Measurements from ENCODE around the gene C1orf115.
"Not testable (repeated sequence)": the region's sequence is repeated elsewhere in the genome, so short reads cannot be mapped to it uniquely, and the experiment has no call there.

DNA sequence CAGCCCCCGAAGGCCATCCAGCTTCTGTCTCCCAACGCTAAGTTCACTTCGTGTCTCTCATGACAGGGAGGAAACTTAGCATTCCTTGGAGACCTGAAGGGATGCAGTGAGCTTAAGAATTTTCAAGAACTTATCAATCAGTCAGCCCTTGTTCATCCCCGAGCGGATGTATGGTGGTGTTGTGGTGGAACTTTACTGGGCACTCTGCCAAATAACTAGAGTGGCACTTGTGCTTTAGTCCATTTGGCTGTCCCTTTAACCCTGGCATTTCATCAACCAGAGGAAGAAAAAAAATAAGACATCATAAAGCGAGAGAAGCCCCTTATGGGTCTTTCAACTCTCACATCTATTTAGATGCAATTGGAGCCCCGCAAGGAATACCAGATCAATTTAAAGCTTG, 31.1 kb downstream of the C1orf115 start:
- not testable (repeated sequence) for TF ChIP-seq NR2C2 (CRISPR knock-in tag; IDR thresholded peaks at IDR 0.05); NR2C2 (tag; IDR thresholded peaks at IDR 0.05); CTCF (IDR thresholded peaks at IDR 0.05 in 2 of 3, conservative IDR thresholded peaks at IDR 0.05 in 1 of 3; ENCODE audit: insufficient read depth in 2 of 3, low read depth in 1 of 3, low read length in 3 of 3); KAT7 (CRISPR knock-in tag; IDR thresholded peaks at IDR 0.05; ENCODE audit: borderline replicate concordance); POLR3A (IDR thresholded peaks at IDR 0.05; ENCODE audit: borderline replicate concordance, extremely low read depth, insufficient read depth, insufficient read length); KDM4B (IDR thresholded peaks at IDR 0.05; ENCODE audit: borderline replicate concordance in 2 of 2, low read depth in 1 of 2); ZNF143 (CRISPR knock-in tag; IDR thresholded peaks at IDR 0.05); PURB (CRISPR knock-in tag; IDR thresholded peaks at IDR 0.05; ENCODE audit: low read depth); POLR2A (conservative IDR thresholded peaks at IDR 0.05); PHF8 (IDR thresholded peaks at IDR 0.05; ENCODE audit: borderline replicate concordance, low read length); PBX2 (CRISPR knock-in tag; IDR thresholded peaks at IDR 0.05; ENCODE audit: low read depth); PBX2 (tag; conservative IDR thresholded peaks at IDR 0.05; ENCODE audit: low read depth)
- TF ChIP-seq, protein P1, sequence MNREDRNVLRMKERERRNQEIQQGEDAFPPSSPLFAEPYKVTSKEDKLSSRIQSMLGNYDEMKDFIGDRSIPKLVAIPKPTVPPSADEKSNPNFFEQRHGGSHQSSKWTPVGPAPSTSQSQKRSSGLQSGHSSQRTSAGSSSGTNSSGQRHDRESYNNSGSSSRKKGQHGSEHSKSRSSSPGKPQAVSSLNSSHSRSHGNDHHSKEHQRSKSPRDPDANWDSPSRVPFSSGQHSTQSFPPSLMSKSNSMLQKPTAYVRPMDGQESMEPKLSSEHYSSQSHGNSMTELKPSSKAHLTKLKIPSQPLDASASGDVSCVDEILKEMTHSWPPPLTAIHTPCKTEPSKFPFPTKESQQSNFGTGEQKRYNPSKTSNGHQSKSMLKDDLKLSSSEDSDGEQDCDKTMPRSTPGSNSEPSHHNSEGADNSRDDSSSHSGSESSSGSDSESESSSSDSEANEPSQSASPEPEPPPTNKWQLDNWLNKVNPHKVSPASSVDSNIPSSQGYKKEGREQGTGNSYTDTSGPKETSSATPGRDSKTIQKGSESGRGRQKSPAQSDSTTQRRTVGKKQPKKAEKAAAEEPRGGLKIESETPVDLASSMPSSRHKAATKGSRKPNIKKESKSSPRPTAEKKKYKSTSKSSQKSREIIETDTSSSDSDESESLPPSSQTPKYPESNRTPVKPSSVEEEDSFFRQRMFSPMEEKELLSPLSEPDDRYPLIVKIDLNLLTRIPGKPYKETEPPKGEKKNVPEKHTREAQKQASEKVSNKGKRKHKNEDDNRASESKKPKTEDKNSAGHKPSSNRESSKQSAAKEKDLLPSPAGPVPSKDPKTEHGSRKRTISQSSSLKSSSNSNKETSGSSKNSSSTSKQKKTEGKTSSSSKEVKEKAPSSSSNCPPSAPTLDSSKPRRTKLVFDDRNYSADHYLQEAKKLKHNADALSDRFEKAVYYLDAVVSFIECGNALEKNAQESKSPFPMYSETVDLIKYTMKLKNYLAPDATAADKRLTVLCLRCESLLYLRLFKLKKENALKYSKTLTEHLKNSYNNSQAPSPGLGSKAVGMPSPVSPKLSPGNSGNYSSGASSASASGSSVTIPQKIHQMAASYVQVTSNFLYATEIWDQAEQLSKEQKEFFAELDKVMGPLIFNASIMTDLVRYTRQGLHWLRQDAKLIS (CRISPR knock-in tag; IDR thresholded peaks at IDR 0.05) = not testable (repeated sequence)
- TF ChIP-seq, protein P2, sequence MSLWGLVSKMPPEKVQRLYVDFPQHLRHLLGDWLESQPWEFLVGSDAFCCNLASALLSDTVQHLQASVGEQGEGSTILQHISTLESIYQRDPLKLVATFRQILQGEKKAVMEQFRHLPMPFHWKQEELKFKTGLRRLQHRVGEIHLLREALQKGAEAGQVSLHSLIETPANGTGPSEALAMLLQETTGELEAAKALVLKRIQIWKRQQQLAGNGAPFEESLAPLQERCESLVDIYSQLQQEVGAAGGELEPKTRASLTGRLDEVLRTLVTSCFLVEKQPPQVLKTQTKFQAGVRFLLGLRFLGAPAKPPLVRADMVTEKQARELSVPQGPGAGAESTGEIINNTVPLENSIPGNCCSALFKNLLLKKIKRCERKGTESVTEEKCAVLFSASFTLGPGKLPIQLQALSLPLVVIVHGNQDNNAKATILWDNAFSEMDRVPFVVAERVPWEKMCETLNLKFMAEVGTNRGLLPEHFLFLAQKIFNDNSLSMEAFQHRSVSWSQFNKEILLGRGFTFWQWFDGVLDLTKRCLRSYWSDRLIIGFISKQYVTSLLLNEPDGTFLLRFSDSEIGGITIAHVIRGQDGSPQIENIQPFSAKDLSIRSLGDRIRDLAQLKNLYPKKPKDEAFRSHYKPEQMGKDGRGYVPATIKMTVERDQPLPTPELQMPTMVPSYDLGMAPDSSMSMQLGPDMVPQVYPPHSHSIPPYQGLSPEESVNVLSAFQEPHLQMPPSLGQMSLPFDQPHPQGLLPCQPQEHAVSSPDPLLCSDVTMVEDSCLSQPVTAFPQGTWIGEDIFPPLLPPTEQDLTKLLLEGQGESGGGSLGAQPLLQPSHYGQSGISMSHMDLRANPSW (CRISPR knock-in tag; IDR thresholded peaks at IDR 0.05) = not testable (repeated sequence)
